A673 (cell line): Measurements from ENCODE around the gene CD276. TPM values are rescaled to one million over a fixed set of nuclear protein-coding genes. Genes with fewer than 3 reads are reported as not detected.

Source experiments
- BruUV-seq: library from RNA; stranded (reverse); fragments of 400-500 nt; replicated peaks from 2 replicates; lab custom pipeline; 2021; lab: Mats Ljungman, UMichigan
- CTCF ChIA-PET: fragments of 300-600 bp; sonication (Branson Sonifier 250); formaldehyde crosslinking; loops from one replicate; lab custom pipeline; 2022; ENCODE audit warnings: antibody characterized with exemption; lab: Charles Lee
- POLR2A ChIA-PET: fragments of 300-600 bp; sonication (Branson Sonifier 250); formaldehyde crosslinking; loops from one replicate; lab custom pipeline; 2022; ENCODE audit warnings: antibody characterized with exemption; ENCODE audit not compliant: low non-redundant PET; lab: Charles Lee
- DNase-seq: peaks from one replicate; pipeline ENCODE4 v3.0.0-alpha.2; 2015; ENCODE audit warnings: low spot score
- H3K27ac ChIP-seq: fragments of 200-600 bp; sonication (generic); 2 replicates; pipeline ENCODE4 v1.5.1; 2016; ENCODE audit warnings: mixed run types, low read depth, mild to moderate bottlenecking, mixed read lengths, antibody characterized with exemption, low read length; ENCODE audit not compliant: poor library complexity, severe bottlenecking
- H3K27me3 ChIP-seq: fragments of 200-600 bp; sonication (generic); replicated peaks from 2 replicates; pipeline ENCODE4 v1.6.1; 2017; ENCODE audit warnings: mixed run types, low read depth, mild to moderate bottlenecking, mixed read lengths, antibody characterized with exemption, low read length; ENCODE audit not compliant: insufficient read depth, poor library complexity
- H3K36me3 ChIP-seq: fragments of 200-600 bp; sonication (generic); 2 replicates; pipeline ENCODE4 v1.6.1; 2016; ENCODE audit warnings: mixed run types, mild to moderate bottlenecking, mixed read lengths, antibody characterized with exemption, low read length; ENCODE audit not compliant: insufficient read depth, poor library complexity, severe bottlenecking
- H3K4me1 ChIP-seq: fragments of 200-600 bp; sonication (generic); 2 replicates; pipeline ENCODE4 v1.6.1; 2017; ENCODE audit warnings: mixed run types, mild to moderate bottlenecking, mixed read lengths, antibody characterized with exemption, low read length; ENCODE audit not compliant: insufficient read depth, poor library complexity, severe bottlenecking
- H3K4me3 ChIP-seq: fragments of 200-600 bp; sonication (generic); 2 replicates; pipeline ENCODE4 v1.5.1; 2016; ENCODE audit warnings: low read depth, mixed run types, mild to moderate bottlenecking, mixed read lengths, low read length; ENCODE audit not compliant: poor library complexity, severe bottlenecking
- H3K9me3 ChIP-seq: fragments of 200-600 bp; sonication (generic); 2 replicates; pipeline ENCODE4 v1.6.1; 2016; ENCODE audit warnings: mixed run types, low read depth, mild to moderate bottlenecking, mixed read lengths, antibody characterized with exemption, low read length; ENCODE audit not compliant: poor library complexity, severe bottlenecking
- EZH2 ChIP-seq: fragments of 200-600 bp; sonication (generic); IDR thresholded peaks from 2 replicates; pipeline ENCODE4 v1.6.1; 2017; ENCODE audit warnings: borderline replicate concordance, low read depth, mild to moderate bottlenecking, mixed read lengths, antibody characterized with exemption, low read length; ENCODE audit not compliant: poor library complexity, severe bottlenecking
- intact Hi-C: fragments of 100-400 bp; cut with micrococcal nuclease; formaldehyde crosslinking; loops from one replicate; pipeline ENCODE4 v1.10.0; 2022; ENCODE audit not compliant: unreplicated experiment
- total RNA-seq: library from RNA; stranded (reverse); gene quantifications from 2 replicates; pipeline ENCODE4 v1.2.3, GENCODE V29; 2021
- TF ChIP-seq, protein P1 (sequence below): fragments of 300-800, 200-600 bp; sonication (generic); conservative IDR thresholded peaks from 2 replicates; pipeline ENCODE4 v1.5.1; 2017; ENCODE audit warnings: low read depth, mild to moderate bottlenecking, antibody characterized with exemption, low read length, moderate library complexity, mixed read lengths

Gene CD276
- total RNA-seq, 1 experiment from 2014 or later = 71.4 TPM

DNA sequence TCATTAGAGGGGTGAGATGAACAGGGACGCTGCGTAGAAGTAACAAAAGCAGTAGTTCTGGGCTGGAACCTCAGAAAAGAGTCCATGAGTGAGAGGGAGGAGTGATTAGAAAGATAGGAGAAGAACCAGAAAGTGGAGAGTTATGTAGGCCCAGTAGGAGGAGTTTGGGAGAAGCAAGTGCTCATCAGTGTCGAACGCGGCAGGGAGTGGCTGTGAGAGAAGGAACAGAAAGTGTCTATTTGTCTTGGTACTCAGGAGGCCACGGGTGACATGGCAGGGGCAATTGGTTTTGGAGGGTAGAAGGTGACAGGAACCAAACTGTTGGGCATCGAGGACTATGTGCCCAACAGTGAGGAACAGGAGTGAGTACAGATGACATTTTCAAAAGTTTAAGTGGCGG lies 70.3 kb downstream of the CD276 start:
- TF ChIP-seq, protein P1, sequence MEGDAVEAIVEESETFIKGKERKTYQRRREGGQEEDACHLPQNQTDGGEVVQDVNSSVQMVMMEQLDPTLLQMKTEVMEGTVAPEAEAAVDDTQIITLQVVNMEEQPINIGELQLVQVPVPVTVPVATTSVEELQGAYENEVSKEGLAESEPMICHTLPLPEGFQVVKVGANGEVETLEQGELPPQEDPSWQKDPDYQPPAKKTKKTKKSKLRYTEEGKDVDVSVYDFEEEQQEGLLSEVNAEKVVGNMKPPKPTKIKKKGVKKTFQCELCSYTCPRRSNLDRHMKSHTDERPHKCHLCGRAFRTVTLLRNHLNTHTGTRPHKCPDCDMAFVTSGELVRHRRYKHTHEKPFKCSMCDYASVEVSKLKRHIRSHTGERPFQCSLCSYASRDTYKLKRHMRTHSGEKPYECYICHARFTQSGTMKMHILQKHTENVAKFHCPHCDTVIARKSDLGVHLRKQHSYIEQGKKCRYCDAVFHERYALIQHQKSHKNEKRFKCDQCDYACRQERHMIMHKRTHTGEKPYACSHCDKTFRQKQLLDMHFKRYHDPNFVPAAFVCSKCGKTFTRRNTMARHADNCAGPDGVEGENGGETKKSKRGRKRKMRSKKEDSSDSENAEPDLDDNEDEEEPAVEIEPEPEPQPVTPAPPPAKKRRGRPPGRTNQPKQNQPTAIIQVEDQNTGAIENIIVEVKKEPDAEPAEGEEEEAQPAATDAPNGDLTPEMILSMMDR = no peak
- no peak for TF ChIP-seq EZH2
- intact Hi-C loops = no loop called here
- Histone ChIP-seq H3K36me3 (no peaks in the 10 kb centered on the region), H3K4me3 (no peak overlapping the region), H3K4me1 (no peaks in the 10 kb centered on the region), H3K9me3 (no peaks in the 10 kb centered on the region), H3K27ac (no peak overlapping the region), H3K27me3 (peaks cover 12% of the 10 kb centered on the region)
- DNase-seq = no peak
- POLR2A ChIA-PET = no interaction called here
- BruUV-seq = no TSS peak
- CTCF ChIA-PET = no interaction called here

DNA sequence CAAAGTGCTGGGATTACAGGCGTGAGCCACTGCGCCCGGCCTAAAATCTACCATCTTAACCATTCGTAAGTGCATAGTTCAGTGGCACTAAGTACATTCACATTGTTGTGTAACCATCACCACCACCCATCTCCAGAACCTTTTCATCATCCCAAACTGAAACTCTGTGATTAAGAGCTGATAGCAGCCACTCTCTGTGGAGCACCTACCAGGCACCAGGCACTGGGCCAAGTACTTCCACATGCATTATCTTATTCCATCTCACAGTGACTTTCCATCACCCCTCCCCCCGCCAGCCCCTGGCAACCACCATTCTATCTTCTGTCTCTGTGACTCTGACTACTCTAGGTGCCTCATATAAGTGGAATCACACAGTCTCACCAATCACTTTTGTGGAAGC lies 71.3 kb downstream of the CD276 start:
- peaks cover 23% of the 10 kb centered on the region for H3K27me3 ChIP-seq

DNA sequence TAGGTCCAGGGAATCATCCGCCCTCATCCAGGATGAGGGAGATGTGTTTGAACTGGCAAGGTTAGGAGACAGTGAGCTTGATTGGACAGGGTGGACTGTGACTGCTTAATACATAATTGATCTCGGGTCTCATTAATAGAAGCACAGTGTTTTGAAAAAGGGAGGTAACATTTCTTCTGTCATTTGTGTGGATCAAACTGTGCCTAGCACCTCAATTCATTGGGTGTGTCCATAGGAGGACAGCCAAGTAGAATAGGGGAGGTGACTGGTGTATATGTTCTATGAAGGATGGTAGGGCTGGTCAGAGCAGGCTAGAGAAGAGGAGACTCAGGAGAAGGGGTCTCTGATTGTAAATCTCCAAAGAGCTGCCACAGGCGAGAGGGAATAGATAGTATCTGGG lies 71.8 kb downstream of the CD276 start:
- ChIA-PET CTCF (no interaction called here), POLR2A (interaction anchor here (0.5 kb wide), 1 partner anchor 285 kb away, joined by 3 read pairs; no protein-coding TSS in a partner anchor)
- no peak overlapping the region for H3K27ac ChIP-seq
- BruUV-seq = no TSS peak
- H3K27me3 ChIP-seq = peaks cover 26% of the 10 kb centered on the region
- H3K4me1 ChIP-seq = no peaks in the 10 kb centered on the region
- no peak for DNase-seq
- intact Hi-C loops = no loop called here
- H3K4me3 ChIP-seq = no peak overlapping the region
- H3K9me3 ChIP-seq = no peaks in the 10 kb centered on the region
- no peaks in the 10 kb centered on the region for H3K36me3 ChIP-seq
- TF ChIP-seq, protein P1 = no peak
- no peak for TF ChIP-seq EZH2

More for the DNA sequence above, 71.3 kb downstream of the CD276 start:
- no TSS peak for BruUV-seq
- TF ChIP-seq, protein P1 = no peak
- TF ChIP-seq EZH2 = no peak
- Histone ChIP-seq H3K27ac (no peak overlapping the region), H3K36me3 (no peaks in the 10 kb centered on the region), H3K4me3 (no peak overlapping the region), H3K4me1 (no peaks in the 10 kb centered on the region), H3K9me3 (no peaks in the 10 kb centered on the region)
- POLR2A ChIA-PET = interaction anchor here (0.5 kb wide), 1 partner anchor 285 kb away, joined by 3 read pairs; no protein-coding TSS in a partner anchor
- CTCF ChIA-PET = no interaction called here
- DNase-seq = peak; percentile 16
- intact Hi-C loops = no loop called here
